Activated CD4-positive, alpha-beta T cell treated with anti-CD3 and anti-CD28 coated beads, Interleukin-2, amount 10 ng/mL, durations not matched to agents 24 days and 14 days (primary cell): ENCODE results near the gene LDAH. TPM values are rescaled to one million over a fixed set of nuclear protein-coding genes. Genes with fewer than 3 reads are reported as not detected.

Experiments
- DNase-seq: peaks from one replicate; pipeline ENCODE4 v3.0.0; 2022
- H3K27ac Mint-ChIP-seq: one replicate; pipeline ENCODE4 v1.8.0; 2022; ENCODE audit warnings: mild to moderate bottlenecking, mixed read lengths
- H3K27me3 Mint-ChIP-seq: one replicate; pipeline ENCODE4 v1.8.0; 2022; ENCODE audit warnings: mixed read lengths
- H3K36me3 Mint-ChIP-seq: one replicate; pipeline ENCODE4 v1.8.0; 2022; ENCODE audit warnings: low read depth, mild to moderate bottlenecking, mixed read lengths
- H3K4me1 Mint-ChIP-seq: one replicate; pipeline ENCODE4 v1.8.0; 2021; ENCODE audit warnings: mixed read lengths
- H3K4me3 Mint-ChIP-seq: one replicate; pipeline ENCODE4 v1.8.0; 2022; ENCODE audit warnings: mild to moderate bottlenecking, moderate library complexity, mixed read lengths
- H3K9me3 Mint-ChIP-seq: one replicate; pipeline ENCODE4 v1.8.0; 2021; ENCODE audit warnings: mixed read lengths
- intact Hi-C: fragments of 100-400 bp; cut with micrococcal nuclease; formaldehyde crosslinking; loops from one replicate; pipeline ENCODE4 v1.15.1; 2023
- total RNA-seq: library from RNA; stranded (reverse); gene quantifications from 2 replicates; pipeline ENCODE4 v1.2.3, GENCODE V29; 2022

The LDAH gene
- total RNA-seq, 1 donor from 2014 or later, result 31.6 TPM

- Mint-ChIP-seq H3K27ac (no peak overlapping the region), H3K4me3 (no peak overlapping the region), H3K9me3 (no peaks in the 10 kb centered on the region), H3K27me3 (no peaks in the 10 kb centered on the region), H3K36me3 (peaks cover 4% of the 10 kb centered on the region), H3K4me1 (peaks cover 7% of the 10 kb centered on the region)
- DNase-seq, result no peak
- intact Hi-C loops, result no loop called here
Measured at GRCh38 chr2:20697322-20697934, 125.5 kb downstream of the LDAH start.

GRCh38 chr2:20696366-20696765, 126.5 kb downstream of the LDAH start:
- no peak for DNase-seq
- Mint-ChIP-seq H3K4me3 (no peak overlapping the region), H3K36me3 (peaks cover 4% of the 10 kb centered on the region), H3K27me3 (no peaks in the 10 kb centered on the region), H3K27ac (no peak overlapping the region), H3K4me1 (peaks cover 7% of the 10 kb centered on the region), H3K9me3 (no peaks in the 10 kb centered on the region)
- intact Hi-C loops, result no loop called here

- Mint-ChIP-seq H3K9me3 (no peaks in the 10 kb centered on the region), H3K36me3 (peaks cover 9% of the 10 kb centered on the region), H3K4me3 (no peak overlapping the region), H3K27ac (no peak overlapping the region), H3K4me1 (no peaks in the 10 kb centered on the region), H3K27me3 (no peaks in the 10 kb centered on the region)
- intact Hi-C loops, result no loop called here
- no peak for DNase-seq
Measured at GRCh38 chr2:20693317-20693716, 129.6 kb downstream of the LDAH start.

- intact Hi-C loops, result no loop called here
- H3K4me1 Mint-ChIP-seq, result no peaks in the 10 kb centered on the region
- no peak overlapping the region for H3K27ac Mint-ChIP-seq
- H3K27me3 Mint-ChIP-seq, result no peaks in the 10 kb centered on the region
- H3K36me3 Mint-ChIP-seq, result peaks cover 14% of the 10 kb centered on the region
- no peaks in the 10 kb centered on the region for H3K9me3 Mint-ChIP-seq
- no peak for DNase-seq
- no peak overlapping the region for H3K4me3 Mint-ChIP-seq
Measured at GRCh38 chr2:20692081-20692480, 130.8 kb downstream of the LDAH start.

- DNase-seq, result no peak
- H3K9me3 Mint-ChIP-seq, result no peaks in the 10 kb centered on the region
- H3K27ac Mint-ChIP-seq, result no peak overlapping the region
- peaks cover 20% of the 10 kb centered on the region for H3K36me3 Mint-ChIP-seq
- H3K4me3 Mint-ChIP-seq, result no peak overlapping the region
- H3K4me1 Mint-ChIP-seq, result no peaks in the 10 kb centered on the region
- H3K27me3 Mint-ChIP-seq, result no peaks in the 10 kb centered on the region
- intact Hi-C loops, result no loop called here
Measured at GRCh38 chr2:20691076-20691734, 131.7 kb downstream of the LDAH start.

GRCh38 chr2:20689428-20690264, 133.3 kb downstream of the LDAH start:
- H3K27ac Mint-ChIP-seq, result no peak overlapping the region
- intact Hi-C loops, result no loop called here
- H3K9me3 Mint-ChIP-seq, result no peaks in the 10 kb centered on the region
- no peaks in the 10 kb centered on the region for H3K27me3 Mint-ChIP-seq
- H3K36me3 Mint-ChIP-seq, result peaks cover 21% of the 10 kb centered on the region
- no peak overlapping the region for H3K4me3 Mint-ChIP-seq
- H3K4me1 Mint-ChIP-seq, result no peaks in the 10 kb centered on the region
- no peak for DNase-seq

- intact Hi-C loops, result no loop called here
- Mint-ChIP-seq H3K36me3 (peaks cover 23% of the 10 kb centered on the region), H3K4me1 (peaks cover under 1% of the 10 kb centered on the region)
Measured at GRCh38 chr2:20687260-20687832, 135.6 kb downstream of the LDAH start.

GRCh38 chr2:20684581-20685063, 138.3 kb downstream of the LDAH start:
- intact Hi-C loops, result no loop called here
- H3K36me3 Mint-ChIP-seq, result peaks cover 25% of the 10 kb centered on the region
- no peaks in the 10 kb centered on the region for H3K27me3 Mint-ChIP-seq
- H3K9me3 Mint-ChIP-seq, result no peaks in the 10 kb centered on the region
- no peak overlapping the region for H3K27ac Mint-ChIP-seq
- no peak overlapping the region for H3K4me3 Mint-ChIP-seq
- peaks cover 3% of the 10 kb centered on the region for H3K4me1 Mint-ChIP-seq
- DNase-seq, result no peak

More at GRCh38 chr2:20687260-20687832, 135.6 kb downstream of the LDAH start:
- Mint-ChIP-seq H3K4me3 (no peak overlapping the region), H3K9me3 (no peaks in the 10 kb centered on the region), H3K27me3 (no peaks in the 10 kb centered on the region), H3K27ac (no peak overlapping the region)
- no peak for DNase-seq

GRCh38 chr2:20682167-20682920, 140.6 kb downstream of the LDAH start:
- Mint-ChIP-seq H3K27ac (no peak overlapping the region), H3K27me3 (no peaks in the 10 kb centered on the region), H3K4me3 (no peak overlapping the region), H3K4me1 (peaks cover 3% of the 10 kb centered on the region), H3K9me3 (no peaks in the 10 kb centered on the region), H3K36me3 (peaks cover 12% of the 10 kb centered on the region)
- intact Hi-C loops, result no loop called here
- DNase-seq, result peak; percentile 58

GRCh38 chr2:20680744-20681375, 142.0 kb downstream of the LDAH start:
- no peaks in the 10 kb centered on the region for H3K9me3 Mint-ChIP-seq
- DNase-seq, result no peak
- peaks cover 3% of the 10 kb centered on the region for H3K4me1 Mint-ChIP-seq
- H3K4me3 Mint-ChIP-seq, result no peak overlapping the region
- intact Hi-C loops, result no loop called here
- no peaks in the 10 kb centered on the region for H3K27me3 Mint-ChIP-seq
- no peak overlapping the region for H3K27ac Mint-ChIP-seq
- peaks cover 5% of the 10 kb centered on the region for H3K36me3 Mint-ChIP-seq

GRCh38 chr2:20678780-20679179, 144.1 kb downstream of the LDAH start:
- Mint-ChIP-seq H3K9me3 (no peaks in the 10 kb centered on the region), H3K36me3 (peaks cover 5% of the 10 kb centered on the region), H3K4me3 (no peak overlapping the region), H3K27ac (no peak overlapping the region), H3K4me1 (peaks cover 3% of the 10 kb centered on the region), H3K27me3 (no peaks in the 10 kb centered on the region)
- DNase-seq, result no peak
- intact Hi-C loops, result no loop called here

GRCh38 chr2:20678086-20678395, 144.9 kb downstream of the LDAH start:
- peaks cover 3% of the 10 kb centered on the region for H3K27me3 Mint-ChIP-seq
- H3K9me3 Mint-ChIP-seq, result no peaks in the 10 kb centered on the region
- no peak for DNase-seq
- no peak overlapping the region for H3K27ac Mint-ChIP-seq
- H3K4me1 Mint-ChIP-seq, result peaks cover 3% of the 10 kb centered on the region
- H3K36me3 Mint-ChIP-seq, result peaks cover 3% of the 10 kb centered on the region
- intact Hi-C loops, result no loop called here
- no peak overlapping the region for H3K4me3 Mint-ChIP-seq
